D721Med (cell line): Measurements from ENCODE around the gene KCNJ15.

Source experiments
- DNase-seq: peaks from one replicate; pipeline ENCODE4 v3.0.0; 2011; ENCODE audit warnings: low spot score; ENCODE audit not compliant: insufficient read length
- FAIRE-seq: peaks from 2 replicates; lab custom pipeline; 2011; peaks lifted over from hg19 to GRCh38; lab: Jason Lieb, UNC
- CTCF ChIP-seq: IDR thresholded peaks from 2 replicates; pipeline ENCODE4 v1.5.1; 2012; ENCODE audit warnings: mild to moderate bottlenecking, control low read depth; ENCODE audit not compliant: insufficient read depth; ENCODE audit errors: missing control alignments

Gene KCNJ15

GRCh38 chr21:38280867-38281266 is 24.1 kb downstream of the KCNJ15 start:
- TF ChIP-seq CTCF: no peak
- no peak for DNase-seq
- no peak for FAIRE-seq

DNA sequence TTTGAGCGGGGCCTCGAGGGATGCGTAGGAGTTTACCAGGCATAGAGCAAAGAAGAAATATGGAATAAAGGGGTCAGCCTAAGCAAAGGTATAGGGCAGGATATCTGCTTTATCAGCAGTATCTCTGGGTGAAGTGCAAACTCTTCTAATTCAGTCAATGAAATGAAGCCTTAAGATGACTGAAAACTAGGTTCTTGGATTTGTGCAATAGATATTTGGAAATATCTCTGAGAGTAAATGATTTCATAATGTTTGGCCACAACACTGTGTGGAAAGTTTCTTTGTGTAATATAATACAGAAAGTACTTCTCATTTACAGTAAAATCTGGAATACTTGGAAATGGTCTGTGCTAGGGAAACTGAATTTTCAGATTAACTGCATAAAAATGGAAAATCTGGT is 26.1 kb downstream of the KCNJ15 start:
- TF ChIP-seq CTCF: no peak
- DNase-seq (no peak), FAIRE-seq (no peak)

GRCh38 chr21:38284216-38284615 is 27.4 kb downstream of the KCNJ15 start:
- no peak for TF ChIP-seq CTCF
- FAIRE-seq: no peak
- no peak for DNase-seq

GRCh38 chr21:38286739-38287471 is 30.1 kb downstream of the KCNJ15 start:
- no peak for DNase-seq
- no peak for FAIRE-seq
- TF ChIP-seq CTCF: no peak

GRCh38 chr21:38287476-38287875 is 30.7 kb downstream of the KCNJ15 start:
- no peak for FAIRE-seq
- no peak for DNase-seq
- TF ChIP-seq CTCF: no peak

DNA sequence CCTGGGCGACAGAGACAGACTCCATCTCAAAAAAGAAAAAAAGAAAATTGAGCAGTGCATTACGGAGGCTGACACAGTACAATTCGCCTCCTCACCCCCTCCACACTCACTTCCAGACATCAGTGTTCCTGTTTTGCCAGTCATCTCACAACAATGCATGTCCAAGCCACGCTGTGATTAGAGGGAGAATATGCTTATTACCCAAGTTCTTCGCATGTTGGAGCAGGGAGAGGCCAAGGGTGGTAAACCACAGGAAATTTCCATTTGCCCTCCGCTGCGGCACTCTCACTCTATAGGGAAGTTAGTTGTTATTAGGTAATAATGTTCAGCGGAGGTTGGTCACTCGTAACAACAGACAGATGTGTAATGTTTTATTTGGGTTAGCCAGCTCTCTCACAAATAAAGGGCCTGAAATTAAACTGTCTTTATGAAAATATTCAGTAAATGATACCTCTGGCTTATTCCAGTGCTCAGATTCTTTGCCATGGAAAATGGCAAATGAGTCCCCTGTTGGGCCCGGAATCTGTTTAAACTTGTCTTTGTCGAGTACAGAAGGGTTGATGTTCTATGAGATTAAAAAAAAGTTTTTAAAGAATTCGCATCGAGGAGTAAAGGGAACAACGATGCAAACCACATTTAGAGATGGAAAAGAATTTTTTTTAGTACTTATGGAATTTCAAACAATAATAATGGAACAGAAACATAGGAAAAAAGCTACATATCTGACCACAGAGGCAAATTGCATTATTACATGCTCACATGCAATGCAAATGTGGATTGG is 33.1 kb downstream of the KCNJ15 start:
- TF ChIP-seq CTCF: no peak
- FAIRE-seq: no peak
- no peak for DNase-seq

GRCh38 chr21:38290809-38291208 is 34.0 kb downstream of the KCNJ15 start:
- no peak for TF ChIP-seq CTCF
- DNase-seq: no peak
- no peak for FAIRE-seq
